KOPT-K1 (cell line): ENCODE data around the gene PARP3.
"Not testable (repeated sequence)": the region's sequence is repeated elsewhere in the genome, so short reads cannot be mapped to it uniquely, and the experiment has no call there.

Experiments
- H3K27ac ChIP-seq: fragments of 200-600 bp; sonication (generic); 2 replicates; pipeline ENCODE4 v1.5.1; 2016; ENCODE audit warnings: antibody characterized with exemption, mild to moderate bottlenecking, low read depth, low read length; ENCODE audit not compliant: poor library complexity, severe bottlenecking
- H3K36me3 ChIP-seq: fragments of 200-600 bp; sonication (generic); 2 replicates; pipeline ENCODE4 v1.5.1; 2017; ENCODE audit warnings: antibody characterized with exemption, mild to moderate bottlenecking, low read length, moderate library complexity; ENCODE audit not compliant: insufficient read depth
- H3K9me3 ChIP-seq: fragments of 200-600 bp; sonication (generic); 2 replicates; pipeline ENCODE4 v1.5.1; 2017; ENCODE audit warnings: antibody characterized with exemption, low read length, mild to moderate bottlenecking; ENCODE audit not compliant: insufficient read depth, poor library complexity, severe bottlenecking

PARP3 gene

GRCh38 chr3:51978143-51978502 is 36.0 kb downstream of the PARP3 start:
- Histone ChIP-seq H3K27ac (no peak overlapping the region), H3K9me3 (no peaks in the 10 kb centered on the region), H3K36me3 (no peaks in the 10 kb centered on the region)

- Histone ChIP-seq H3K9me3 (no peaks in the 10 kb centered on the region), H3K36me3 (no peaks in the 10 kb centered on the region), H3K27ac (no peak overlapping the region)
Observed at GRCh38 chr3:51980253-51980652, 38.1 kb downstream of the PARP3 start.

DNA sequence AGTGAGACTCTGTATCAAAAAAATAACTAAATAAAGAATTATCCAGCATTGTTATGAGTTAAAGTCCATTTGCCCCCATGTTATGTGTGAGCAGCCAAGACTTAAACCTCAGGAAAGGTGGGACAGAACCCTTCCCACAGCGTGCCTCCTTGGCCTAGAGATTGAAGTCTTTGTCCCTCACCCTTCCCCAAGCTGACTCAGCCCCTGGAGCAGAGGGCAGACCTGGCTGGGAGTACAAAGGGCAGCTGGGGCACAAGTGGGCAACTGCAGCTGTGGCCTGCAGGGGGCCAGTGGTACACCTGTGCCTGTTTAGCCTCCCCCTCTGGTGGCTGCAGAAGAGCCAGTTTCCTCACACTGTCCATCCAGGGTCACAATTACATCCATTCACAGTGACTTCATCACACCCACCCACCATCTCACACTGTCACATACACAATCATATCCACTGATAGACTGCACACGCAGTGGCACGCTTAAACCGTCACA is 40.2 kb downstream of the PARP3 start:
- Histone ChIP-seq H3K36me3 (no peaks in the 10 kb centered on the region), H3K27ac (peak overlapping the region; percentile 63), H3K9me3 (no peaks in the 10 kb centered on the region)

DNA sequence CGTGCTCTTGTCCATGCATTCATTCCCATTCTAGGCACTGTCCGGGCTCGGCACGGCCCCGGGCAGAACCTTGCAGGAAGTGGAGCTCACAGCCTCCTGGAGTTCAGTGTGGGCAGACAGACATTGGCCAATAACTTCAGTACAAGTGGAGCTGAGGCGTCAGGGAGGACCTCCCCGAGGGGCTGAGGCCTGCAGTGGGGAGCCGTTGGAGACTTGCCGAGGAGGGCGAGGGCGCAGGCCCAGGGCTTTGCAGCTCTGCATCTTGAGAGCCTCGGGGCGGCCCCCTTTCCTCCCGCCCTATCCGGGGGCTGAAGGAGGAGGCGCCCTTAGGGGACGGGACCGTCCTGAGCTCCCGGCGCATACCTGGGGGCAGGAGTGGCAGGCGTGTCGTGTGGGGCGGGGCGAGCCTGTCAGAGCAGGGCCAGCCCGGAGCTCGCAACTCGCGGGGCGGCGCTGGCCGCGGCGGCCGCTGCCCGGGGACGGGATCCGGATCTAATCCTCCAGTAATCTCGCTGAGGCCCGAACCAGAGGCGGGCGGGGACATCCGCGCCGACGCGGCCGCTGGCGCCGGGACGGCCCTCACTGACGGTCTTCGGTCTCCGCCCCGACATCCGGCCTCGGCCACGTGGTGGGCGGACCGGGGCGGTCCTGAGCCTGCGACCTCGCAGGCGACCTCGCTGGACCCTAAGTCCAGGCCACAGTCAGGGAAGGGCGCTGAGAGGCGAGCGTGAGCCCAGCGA is 40.8 kb downstream of the PARP3 start, which contains the start of gene ACY1:
TSS of gene ACY1 (plus strand) at position 698 of the 740 bp plus-strand sequence. CDS start 530 bp downstream, outside the sequence.
- Histone ChIP-seq H3K9me3 (no peaks in the 10 kb centered on the region), H3K36me3 (no peaks in the 10 kb centered on the region), H3K27ac (peak within 1 kb of the TSS; percentile 63)

DNA sequence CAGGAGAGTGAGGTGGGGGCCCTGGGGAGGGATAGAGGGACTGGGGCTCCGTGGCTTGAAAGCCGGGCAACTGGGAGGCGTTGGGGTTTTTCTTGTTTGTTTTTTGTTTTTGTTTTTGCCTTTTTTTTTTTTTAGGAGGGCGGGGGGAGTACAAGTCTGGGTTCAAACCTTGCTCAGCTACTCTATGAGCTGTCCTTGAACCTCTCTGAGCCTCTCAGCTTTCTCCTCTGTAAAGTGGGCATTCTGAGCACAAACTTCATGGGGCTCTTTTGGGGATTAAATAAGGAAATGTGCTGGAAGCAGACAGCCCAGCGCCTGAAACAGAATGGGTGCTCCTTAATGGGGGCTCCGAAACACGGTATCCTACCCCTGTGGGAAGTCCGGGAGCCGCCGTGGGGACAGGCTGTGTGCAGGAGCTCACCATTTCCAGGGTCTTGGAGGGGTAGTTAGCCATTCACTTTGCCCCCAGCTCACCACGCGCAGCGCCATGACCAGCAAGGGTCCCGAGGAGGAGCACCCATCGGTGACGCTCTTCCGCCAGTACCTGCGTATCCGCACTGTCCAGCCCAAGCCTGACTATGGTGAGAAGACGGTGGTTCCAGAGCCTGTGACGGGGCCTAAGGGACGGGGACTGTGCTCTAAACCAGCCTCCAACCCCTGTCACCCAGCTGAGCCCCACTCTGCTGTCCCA is 41.6 kb downstream of the PARP3 start:
- H3K36me3 ChIP-seq, result no peaks in the 10 kb centered on the region
- H3K27ac ChIP-seq, result peak overlapping the region; percentile 63
- H3K9me3 ChIP-seq, result no peaks in the 10 kb centered on the region

DNA sequence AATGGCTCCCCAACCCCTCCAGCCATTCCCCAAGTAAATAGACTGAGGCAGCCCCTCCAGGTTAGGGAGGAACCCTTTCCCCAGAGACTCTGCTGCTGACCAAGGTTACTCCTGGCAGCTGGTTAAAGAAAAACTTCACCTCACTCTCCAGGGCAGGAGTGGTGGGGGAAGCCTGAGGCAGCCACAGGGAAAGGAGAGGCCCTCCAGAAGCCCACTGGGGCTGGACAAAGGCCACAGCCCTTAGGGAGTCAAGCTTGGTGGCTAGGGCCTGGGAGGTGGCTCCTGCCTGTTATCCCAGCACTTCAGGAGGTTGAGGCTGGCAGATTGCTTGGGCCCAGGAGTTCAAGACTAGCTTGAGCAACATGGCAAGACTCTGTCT is 42.1 kb downstream of the PARP3 start:
- Histone ChIP-seq H3K9me3 (no peaks in the 10 kb centered on the region), H3K36me3 (no peaks in the 10 kb centered on the region), H3K27ac (no peak overlapping the region)

GRCh38 chr3:51985063-51985462 is 42.9 kb downstream of the PARP3 start:
- Histone ChIP-seq H3K9me3 (no peaks in the 10 kb centered on the region), H3K27ac (no peak overlapping the region)

GRCh38 chr3:51986010-51986947 is 44.1 kb downstream of the PARP3 start:
- Histone ChIP-seq H3K36me3 (peaks cover 1% of the 10 kb centered on the region), H3K9me3 (no peaks in the 10 kb centered on the region), H3K27ac (no peak overlapping the region)

More at GRCh38 chr3:51985063-51985462, 42.9 kb downstream of the PARP3 start:
- no peaks in the 10 kb centered on the region for H3K36me3 ChIP-seq

DNA sequence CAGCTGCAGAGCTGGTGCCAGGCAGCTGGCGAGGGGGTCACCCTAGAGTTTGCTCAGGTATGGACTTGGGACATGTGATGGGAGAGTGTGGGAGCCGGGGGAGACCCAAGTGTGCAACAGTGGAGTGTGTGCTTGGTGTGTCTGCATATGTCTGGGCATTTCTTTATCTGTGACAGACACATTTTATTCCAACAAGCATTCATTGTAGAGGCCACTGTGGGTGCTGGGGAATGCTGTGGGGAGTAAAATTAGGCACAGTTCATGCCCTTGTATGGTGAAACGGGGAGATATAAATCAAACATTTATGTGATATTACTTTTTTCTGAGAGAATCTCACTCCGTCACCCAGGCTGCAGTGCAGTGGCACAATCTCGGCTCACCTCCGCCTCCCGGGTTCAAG is 45.4 kb downstream of the PARP3 start:
- Histone ChIP-seq H3K36me3 (peaks cover 14% of the 10 kb centered on the region), H3K9me3 (no peaks in the 10 kb centered on the region), H3K27ac (no peak overlapping the region)

- Histone ChIP-seq H3K36me3 (peaks cover 24% of the 10 kb centered on the region), H3K27ac (no peak overlapping the region), H3K9me3 (no peaks in the 10 kb centered on the region)
Observed at GRCh38 chr3:51988286-51989146, 46.4 kb downstream of the PARP3 start.

DNA sequence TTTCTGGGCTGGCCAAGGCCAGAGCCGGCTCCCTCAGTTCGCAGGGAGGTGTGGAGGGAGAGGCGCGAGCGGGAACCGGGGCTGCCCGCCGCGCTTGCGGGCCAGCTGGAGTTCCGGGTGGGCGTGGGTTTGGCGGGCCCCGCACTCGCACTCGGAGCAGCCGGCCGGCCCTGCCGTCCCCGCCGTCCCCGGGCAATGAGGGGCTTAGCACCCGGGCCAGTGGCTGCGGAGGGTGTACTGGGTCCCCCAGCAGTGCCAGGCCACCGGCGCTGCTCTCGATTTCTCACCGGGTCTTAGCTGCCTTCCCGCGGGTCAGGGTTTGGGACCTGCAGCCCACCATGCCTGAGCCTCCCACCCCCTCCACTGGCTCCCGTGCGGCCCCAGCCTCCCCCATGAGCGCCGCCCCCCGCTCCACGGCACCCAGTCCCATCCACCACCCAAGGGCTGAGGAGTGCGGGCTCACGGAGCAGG is 48.4 kb downstream of the PARP3 start:
- H3K36me3 ChIP-seq, result peaks cover 44% of the 10 kb centered on the region
- H3K9me3 ChIP-seq, H3K27ac ChIP-seq: not testable (repeated sequence)

GRCh38 chr3:51992017-51992682 is 50.0 kb downstream of the PARP3 start:
- Histone ChIP-seq H3K27ac (peak overlapping the region; percentile 4), H3K36me3 (peaks cover 45% of the 10 kb centered on the region)

DNA sequence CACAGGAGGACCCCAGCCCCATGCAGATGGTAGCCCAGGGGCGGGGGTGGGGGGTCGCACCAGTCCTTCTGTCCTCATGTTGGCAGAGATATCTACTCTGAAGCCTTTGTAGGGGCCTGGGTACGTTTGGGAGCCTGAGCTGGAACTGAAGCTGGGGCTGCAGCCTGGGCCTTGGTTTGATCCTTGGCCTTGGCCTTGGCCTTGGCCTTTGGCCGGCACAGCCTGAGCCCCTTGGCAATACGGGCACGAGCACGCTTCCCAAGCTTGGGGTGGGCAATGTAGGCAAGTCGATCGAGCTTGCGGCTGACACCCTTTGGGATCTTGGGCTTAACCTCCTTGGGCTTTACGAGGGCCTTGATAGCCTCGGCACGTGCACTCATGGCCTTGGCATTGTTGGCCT is 51.5 kb downstream of the PARP3 start:
- H3K36me3 ChIP-seq, result peaks cover 45% of the 10 kb centered on the region
- not testable (repeated sequence) for H3K27ac ChIP-seq, H3K9me3 ChIP-seq

More at GRCh38 chr3:51992017-51992682, 50.0 kb downstream of the PARP3 start:
- H3K9me3 ChIP-seq, result no peaks in the 10 kb centered on the region

DNA sequence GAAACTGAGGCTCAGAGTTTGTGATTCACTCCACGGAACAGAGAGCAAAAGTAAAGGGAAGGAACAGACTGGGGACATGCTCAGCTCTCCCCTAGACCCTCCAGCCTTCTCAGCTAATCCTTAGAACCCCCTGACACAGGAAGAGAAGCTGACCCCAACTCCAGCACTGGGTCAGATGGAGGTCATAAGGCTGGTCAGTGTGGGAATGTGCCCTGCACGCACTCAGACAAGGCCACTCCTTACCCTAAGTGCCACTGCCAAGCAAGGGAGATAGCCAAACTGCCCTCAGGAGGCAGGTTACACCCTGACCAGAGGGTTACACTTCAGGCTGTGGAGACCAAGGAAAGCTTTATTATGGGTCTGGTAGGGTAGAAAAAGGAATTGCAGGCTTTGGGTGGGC is 52.4 kb downstream of the PARP3 start:
- Histone ChIP-seq H3K9me3 (no peaks in the 10 kb centered on the region), H3K36me3 (peaks cover 45% of the 10 kb centered on the region), H3K27ac (peak overlapping the region; percentile 88)
